Astrocyte (in vitro differentiated cells and primary cell): Measurements from ENCODE around the gene ELMO2. TPM values are rescaled to one million over a fixed set of nuclear protein-coding genes. Genes with fewer than 3 reads are reported as not detected.

ENCODE experiments used
- DNase-seq: peaks from one replicate; pipeline ENCODE4 v3.0.0-alpha.2; 2010; ENCODE audit warnings: low read depth
- FAIRE-seq: peaks from 2 replicates; lab custom pipeline; 2011; peaks lifted over from hg19 to GRCh38; lab: Jason Lieb, UNC
- H2AFZ ChIP-seq: 2 replicates; pipeline ENCODE4 v1.6.0; 2012; ENCODE audit warnings: low read depth, low read length, inconsistent platforms
- H3K27ac ChIP-seq: 2 replicates; pipeline ENCODE4 v1.5.1; 2011; ENCODE audit warnings: low read depth, low read length, inconsistent platforms
- H3K27me3 ChIP-seq: 2 replicates; pipeline ENCODE4 v1.6.0; 2011; ENCODE audit warnings: low read length, inconsistent platforms; ENCODE audit not compliant: insufficient read depth
- H3K36me3 ChIP-seq: 2 replicates; pipeline ENCODE4 v1.5.1; 2011; ENCODE audit warnings: low read length, inconsistent platforms; ENCODE audit not compliant: insufficient read depth
- H3K4me1 ChIP-seq: 2 replicates; pipeline ENCODE4 v1.5.1; 2011; ENCODE audit warnings: low read length, inconsistent platforms; ENCODE audit not compliant: insufficient read depth
- H3K4me2 ChIP-seq: 2 replicates; pipeline ENCODE4 v1.6.0; 2012; ENCODE audit warnings: low read length, inconsistent platforms
- H3K4me3 ChIP-seq: 2 replicates; pipeline ENCODE4 v1.5.1; 2011; ENCODE audit warnings: low read depth, mild to moderate bottlenecking, low read length, inconsistent platforms; ENCODE audit not compliant: insufficient read depth
- H3K79me2 ChIP-seq: 2 replicates; pipeline ENCODE4 v1.6.0; 2012; ENCODE audit warnings: mild to moderate bottlenecking, low read length, inconsistent platforms; ENCODE audit not compliant: insufficient read depth
- H3K9ac ChIP-seq: 2 replicates; pipeline ENCODE4 v1.6.0; 2012; ENCODE audit warnings: mild to moderate bottlenecking, low read length, inconsistent platforms
- H3K9me3 ChIP-seq: 2 replicates; pipeline ENCODE4 v1.5.1; 2012; ENCODE audit warnings: low read depth, mild to moderate bottlenecking, low read length, inconsistent platforms; ENCODE audit not compliant: insufficient read depth
- H4K20me1 ChIP-seq: 2 replicates; pipeline ENCODE4 v1.6.0; 2012; ENCODE audit warnings: low read length, inconsistent platforms; ENCODE audit not compliant: insufficient read depth
- H3K27ac Mint-ChIP-seq: one replicate; pipeline ENCODE4 v1.8.0; 2021; ENCODE audit warnings: mild to moderate bottlenecking, mixed read lengths; ENCODE audit not compliant: unreplicated experiment
- H3K27me3 Mint-ChIP-seq: one replicate; pipeline ENCODE4 v1.8.0; 2021; ENCODE audit warnings: low read depth, mixed read lengths; ENCODE audit not compliant: unreplicated experiment
- H3K36me3 Mint-ChIP-seq: one replicate; pipeline ENCODE4 v1.8.0; 2021; ENCODE audit warnings: low read depth, mixed read lengths; ENCODE audit not compliant: unreplicated experiment
- H3K4me1 Mint-ChIP-seq: one replicate; pipeline ENCODE4 v1.8.0; 2021; ENCODE audit warnings: low read depth, mixed read lengths; ENCODE audit not compliant: unreplicated experiment
- H3K4me3 Mint-ChIP-seq: one replicate; pipeline ENCODE4 v1.8.0; 2021; ENCODE audit warnings: mild to moderate bottlenecking, moderate library complexity, mixed read lengths; ENCODE audit not compliant: unreplicated experiment
- H3K9me3 Mint-ChIP-seq: one replicate; pipeline ENCODE4 v1.8.0; 2021; ENCODE audit warnings: mild to moderate bottlenecking, mixed read lengths; ENCODE audit not compliant: unreplicated experiment
- CTCF ChIP-seq: IDR thresholded peaks from 2 replicates; pipeline ENCODE4 v1.5.1; 2011; ENCODE audit warnings: low read depth, mild to moderate bottlenecking, inconsistent platforms, low read length, moderate library complexity; ENCODE audit not compliant: insufficient read depth
- EZH2 ChIP-seq: IDR thresholded peaks from 2 replicates; pipeline ENCODE4 v1.6.1; 2012; ENCODE audit warnings: mild to moderate bottlenecking, low read length, inconsistent platforms; ENCODE audit not compliant: insufficient read depth
- total RNA-seq: library from RNA; stranded (reverse); gene quantifications from 2 replicates; pipeline ENCODE4 v1.2.1, GENCODE V29; 2021

ELMO2 gene
- total RNA-seq, 1 donor from 2014 or later = 53.4 TPM

- FAIRE-seq = no peak
- peaks cover 14% of the 10 kb centered on the region for H3K4me1 Mint-ChIP-seq
- H3K36me3 Mint-ChIP-seq = peaks cover 12% of the 10 kb centered on the region
- no peak overlapping the region for H3K4me2 ChIP-seq
- H3K4me1 ChIP-seq = peaks cover 8% of the 10 kb centered on the region
- H3K9me3 ChIP-seq = no peaks in the 10 kb centered on the region
- peaks cover 62% of the 10 kb centered on the region for H4K20me1 ChIP-seq
- H3K79me2 ChIP-seq = peaks cover 35% of the 10 kb centered on the region
- H3K27ac Mint-ChIP-seq = no peak overlapping the region
- no peak overlapping the region for H3K4me3 Mint-ChIP-seq
- no peaks in the 10 kb centered on the region for H3K9me3 Mint-ChIP-seq
- H2AFZ ChIP-seq = no peak overlapping the region
- no peaks in the 10 kb centered on the region for H3K27me3 Mint-ChIP-seq
- H3K27me3 ChIP-seq = no peaks in the 10 kb centered on the region
- no peak for TF ChIP-seq CTCF
- no peak for TF ChIP-seq EZH2
- no peak overlapping the region for H3K27ac ChIP-seq
- H3K4me3 ChIP-seq = no peak overlapping the region
- H3K36me3 ChIP-seq = peaks cover 3% of the 10 kb centered on the region
- no peak for DNase-seq
- no peak overlapping the region for H3K9ac ChIP-seq
Observed at GRCh38 chr20:46358346-46359058, 47.9 kb downstream of the ELMO2 start.

- Mint-ChIP-seq H3K9me3 (no peaks in the 10 kb centered on the region), H3K27ac (no peak overlapping the region), H3K36me3 (peaks cover 10% of the 10 kb centered on the region), H3K27me3 (no peaks in the 10 kb centered on the region), H3K4me3 (no peak overlapping the region), H3K4me1 (peaks cover 4% of the 10 kb centered on the region)
- Histone ChIP-seq H2AFZ (no peak overlapping the region), H3K4me2 (no peak overlapping the region), H3K36me3 (peaks cover 3% of the 10 kb centered on the region), H3K27me3 (no peaks in the 10 kb centered on the region), H3K9me3 (no peaks in the 10 kb centered on the region), H3K27ac (no peak overlapping the region), H3K9ac (no peak overlapping the region), H3K4me3 (no peak overlapping the region), H3K4me1 (peaks cover 3% of the 10 kb centered on the region), H4K20me1 (peaks cover 50% of the 10 kb centered on the region), H3K79me2 (peaks cover 20% of the 10 kb centered on the region)
- TF ChIP-seq EZH2 = no peak
- TF ChIP-seq CTCF = no peak
- FAIRE-seq (no peak), DNase-seq (no peak)
Observed at GRCh38 chr20:46357030-46357514, 49.3 kb downstream of the ELMO2 start.
